H1 (cell line): ENCODE data around the gene LIMK2. TPM values are rescaled to one million over a fixed set of nuclear protein-coding genes. Genes with fewer than 3 reads are reported as not detected.
A peak's percentile ranks its signal among the peaks of the same experiment; 100 is the strongest.

Experiments
- CTCF ChIA-PET: fragments of 300-600 bp; sonication (Branson Sonifier 250); formaldehyde crosslinking; loops from one replicate; lab custom pipeline; 2021; ENCODE audit not compliant: partially characterized antibody; lab: Charles Lee
- POLR2A ChIA-PET: fragments of 300-600 bp; sonication (Branson Sonifier 250); formaldehyde crosslinking; loops from one replicate; lab custom pipeline; 2021; ENCODE audit warnings: inconsistent platforms; ENCODE audit not compliant: partially characterized antibody; lab: Charles Lee
- DNase-seq, 2 experiments: peaks; one replicate each; pipeline versions ENCODE4 v3.0.0 to v3.0.0-alpha.2; 2010 to 2022; ENCODE audit warnings: low spot score in 2 of 2, low read depth in 1 of 2, mixed read lengths in 1 of 2
- FAIRE-seq: peaks from 2 replicates; lab custom pipeline; 2011; peaks lifted over from hg19 to GRCh38; lab: Jason Lieb, UNC
- H2AFZ ChIP-seq: 2 replicates; pipeline ENCODE4 v1.8.1; 2012; ENCODE audit warnings: low read length, inconsistent platforms
- H2AK5ac ChIP-seq: 2 replicates; pipeline ENCODE4 v1.6.1; 2013; ENCODE audit warnings: low read depth, low read length
- H2BK120ac ChIP-seq: replicated peaks from 2 replicates; pipeline ENCODE3; 2013; ENCODE audit warnings: low read depth, low read length, inconsistent platforms
- H2BK12ac ChIP-seq: 2 replicates; pipeline ENCODE4 v1.6.1; 2013; ENCODE audit warnings: low read depth, low read length
- H2BK15ac ChIP-seq: 2 replicates; pipeline ENCODE4 v1.6.1; 2013; ENCODE audit warnings: low read length
- H2BK20ac ChIP-seq: 2 replicates; pipeline ENCODE4 v1.6.1; 2013; ENCODE audit warnings: low read length
- H2BK5ac ChIP-seq: 2 replicates; pipeline ENCODE4 v1.6.1; 2013; ENCODE audit warnings: low read depth, low read length
- H3K14ac ChIP-seq: 2 replicates; pipeline ENCODE4 v1.6.1; 2013; ENCODE audit warnings: inconsistent platforms; ENCODE audit not compliant: insufficient read length
- H3K18ac ChIP-seq: 2 replicates; pipeline ENCODE4 v1.6.1; 2013; ENCODE audit warnings: low read length; ENCODE audit errors: extremely low read depth
- H3K23ac ChIP-seq: 2 replicates; pipeline ENCODE4 v1.6.1; 2013; ENCODE audit warnings: inconsistent platforms; ENCODE audit not compliant: insufficient read length
- H3K23me2 ChIP-seq: 2 replicates; pipeline ENCODE4 v1.6.1; 2013; ENCODE audit warnings: low read depth, low read length
- H3K27ac ChIP-seq: 2 replicates; pipeline ENCODE4 v1.6.1; 2011; ENCODE audit warnings: low read depth, low read length, inconsistent platforms
- H3K27me3 ChIP-seq, 4 experiments: replicated peaks in 1 of 4; 1 replicate in 1 of 4; 2 replicates in 3 of 4; pipeline versions ENCODE4 v1.6.1 to v1.8.1; 2011 to 2013; ENCODE audit warnings: low read length in 3 of 4, mild to moderate bottlenecking in 3 of 4, inconsistent platforms in 2 of 4, mixed read lengths in 2 of 4, moderate library complexity in 1 of 4; ENCODE audit not compliant: control insufficient read depth in 3 of 4, insufficient read depth in 3 of 4; ENCODE audit errors: extremely low read depth in 1 of 4
- H3K36me3 ChIP-seq, 4 experiments: 2 replicates each; pipeline versions ENCODE4 v1.6.1 to v1.8.1; 2011 to 2013; ENCODE audit warnings: mild to moderate bottlenecking in 4 of 4, low read length in 3 of 4, moderate library complexity in 2 of 4, control low read depth in 1 of 4, inconsistent platforms in 1 of 4; ENCODE audit not compliant: insufficient read depth in 4 of 4, control insufficient read depth in 2 of 4
- H3K4ac ChIP-seq: replicated peaks from 2 replicates; pipeline ENCODE3; 2013; ENCODE audit warnings: low read length, low read depth, mixed read lengths, inconsistent platforms; ENCODE audit not compliant: insufficient read length
- H3K4me1 ChIP-seq, 4 experiments: replicated peaks in 1 of 4; 1 replicate in 1 of 4; 2 replicates in 3 of 4; pipeline versions ENCODE4 v1.6.1 to v1.8.1; 2011 to 2013; ENCODE audit warnings: low read length in 3 of 4, inconsistent platforms in 2 of 4, mixed read lengths in 1 of 4; ENCODE audit not compliant: insufficient read depth in 4 of 4, control insufficient read depth in 3 of 4
- H3K4me2 ChIP-seq, 2 experiments: 2 replicates each; pipeline versions ENCODE4 v1.6.1 to v1.8.1; 2011 to 2013; ENCODE audit warnings: low read depth in 2 of 2, low read length in 2 of 2, control low read depth in 1 of 2, inconsistent platforms in 1 of 2, mild to moderate bottlenecking in 1 of 2; ENCODE audit not compliant: insufficient read depth in 1 of 2
- H3K4me3 ChIP-seq, 4 experiments: fragments of 200-600, 300-600 bp in 1 of 4; sonication (generic), shearing (Covaris generic), sonication (Bioruptor Twin) in 1 of 4; 2 replicates each; pipeline versions ENCODE4 v1.5.1 to v1.8.1; 2011 to 2016; ENCODE audit warnings: low read length in 4 of 4, low read depth in 3 of 4, control low read depth in 2 of 4, inconsistent platforms in 2 of 4, mild to moderate bottlenecking in 2 of 4, mixed read lengths in 1 of 4, moderate library complexity in 1 of 4; ENCODE audit not compliant: insufficient read depth in 2 of 4; ENCODE audit errors: extremely low read depth in 1 of 4
- H3K56ac ChIP-seq: replicated peaks from 2 replicates; pipeline ENCODE3; 2013; ENCODE audit warnings: low read depth, mild to moderate bottlenecking, mixed read lengths, low read length, inconsistent platforms; ENCODE audit not compliant: insufficient read length
- H3K79me1 ChIP-seq: 2 replicates; pipeline ENCODE4 v1.6.1; 2013; ENCODE audit warnings: low read depth, low read length, control low read depth
- H3K79me2 ChIP-seq, 2 experiments: 2 replicates each; pipeline versions ENCODE4 v1.6.1 to v1.8.1; 2012 to 2013; ENCODE audit warnings: low read length in 2 of 2, mild to moderate bottlenecking in 2 of 2, inconsistent platforms in 1 of 2; ENCODE audit not compliant: insufficient read depth in 2 of 2, control insufficient read depth in 1 of 2
- H3K9ac ChIP-seq, 4 experiments: replicated peaks in 1 of 4; 1 replicate in 1 of 4; 2 replicates in 3 of 4; pipeline versions ENCODE4 v1.6.1 to v1.8.1; 2011 to 2013; ENCODE audit warnings: low read depth in 3 of 4, low read length in 3 of 4, control low read depth in 2 of 4, mild to moderate bottlenecking in 2 of 4, moderate library complexity in 2 of 4, inconsistent platforms in 1 of 4; ENCODE audit errors: extremely low read depth in 1 of 4
- H3K9me3 ChIP-seq, 2 experiments: 2 replicates each; pipeline versions ENCODE4 v1.6.1 to v1.8.1; 2012 to 2013; ENCODE audit warnings: mild to moderate bottlenecking in 2 of 2, moderate library complexity in 2 of 2, control low read depth in 1 of 2, inconsistent platforms in 1 of 2, low read depth in 1 of 2, low read length in 1 of 2, mixed read lengths in 1 of 2; ENCODE audit not compliant: insufficient read depth in 2 of 2
- H4K20me1 ChIP-seq, 2 experiments: replicated peaks in 1 of 2; 2 replicates each; pipeline versions ENCODE3 to v1.8.1; 2011 to 2013; ENCODE audit warnings: inconsistent platforms in 2 of 2, low read length in 2 of 2, mild to moderate bottlenecking in 1 of 2; ENCODE audit not compliant: insufficient read depth in 2 of 2, control insufficient read depth in 1 of 2
- H4K5ac ChIP-seq: 2 replicates; pipeline ENCODE4 v1.6.1; 2013; ENCODE audit warnings: low read length, low read depth, mixed read lengths, inconsistent platforms; ENCODE audit not compliant: insufficient read length
- H4K8ac ChIP-seq: 2 replicates; pipeline ENCODE4 v1.8.0; 2013; ENCODE audit warnings: mild to moderate bottlenecking, moderate library complexity, low read length, inconsistent platforms; ENCODE audit not compliant: insufficient read depth; ENCODE audit errors: extremely low read depth
- H4K91ac ChIP-seq: replicated peaks from 2 replicates; pipeline ENCODE3; 2013; ENCODE audit warnings: low read length, mixed read lengths, inconsistent platforms; ENCODE audit not compliant: insufficient read length
- JUND ChIP-seq: IDR thresholded peaks from 2 replicates; pipeline ENCODE4 v1.6.1; 2011; ENCODE audit warnings: mild to moderate bottlenecking, improper control_type of control experiment, low read length
- POLR2A ChIP-seq, 2 experiments: IDR thresholded peaks; 1 replicate in 1 of 2; 2 replicates in 1 of 2; pipeline ENCODE4 v1.6.1; 2011; ENCODE audit warnings: low read depth in 2 of 2, low read length in 2 of 2, mild to moderate bottlenecking in 2 of 2; ENCODE audit errors: control extremely low read depth in 1 of 2
- WGBS, 2 experiments: shearing (Covaris generic) in 1 of 2; methylation state at CpG; one replicate each; pipeline versions ENCODE4 v1.1.6 to v1.1.7; 2013 to 2015; ENCODE audit warnings: low lambda C conversion rate in 2 of 2, mixed read lengths in 2 of 2, inconsistent platforms in 1 of 2, low coverage in 1 of 2, missing lambda C conversion rate in 1 of 2; ENCODE audit not compliant: insufficient replicate concordance in 2 of 2, insufficient coverage in 1 of 2, insufficient read length in 1 of 2; ENCODE audit errors: extremely low coverage in 1 of 2, missing lambda C conversion rate in 1 of 2; 5-methylcytosine and 5-hydroxymethylcytosine counted together
- polyA plus RNA-seq, 7 experiments: library from polyadenylated mRNA; depleted of rRNA in 3 of 7; stranded (reverse) in 5 of 7; unstranded in 2 of 7; fragments of >200 nt in 5 of 7; fragments of 200-250 nt in 2 of 7; gene quantifications; 1 replicate in 5 of 7; 2 replicates in 1 of 7; 4 replicates in 1 of 7; pipeline versions ENCODE4 v1.2.1 to v1.2.3, GENCODE V29; 2011 to 2013; ENCODE audit warnings: missing spikeins in 2 of 7, mixed read lengths in 2 of 7
- total RNA-seq: library from RNA; stranded (reverse); fragmentation: NEBNext Ultra II Directional; extraction: Animal tissue kit (Norgen Biotek cat#: 25700); gene quantifications from 2 replicates; pipeline ENCODE4 v1.2.1, GENCODE V29; 2021

LIMK2 gene
- total and polyA plus RNA-seq, 2 of the 8 experiments (the other 6 are each of a cell fraction or from before 2014, with no cell fraction given): 13.2 to 37.6 TPM

GRCh38 chr22:31241200-31241599 is 29.1 kb downstream of the LIMK2 start:
- no peak for FAIRE-seq

More at GRCh38 chr22:31241200-31241599, 29.1 kb downstream of the LIMK2 start:
- CTCF ChIA-PET: interaction anchor here (0.9 to 4.2 kb wide), 9 partner anchors 10 to 86 kb away, joined by 3 to 28 read pairs (median 4); no protein-coding TSS in a partner anchor
- Histone ChIP-seq H3K23me2 (no peaks in the 10 kb centered on the region), H3K9ac (no peak overlapping the region), H2BK20ac (no peak overlapping the region), H3K79me2 (0 out of 4 replicates have a peak, but pooled peaks cover 0 to 3% of the 10 kb centered on the region in 2 experiments), H3K36me3 (no peaks in the 10 kb centered on the region), H3K14ac (no peak overlapping the region)
- POLR2A ChIA-PET: interaction anchor here (0.8 to 1.5 kb wide), 3 partner anchors 10 to 83 kb away, joined by 3 to 4 read pairs (median 3); partner anchors contain the start of gene LIMK2
- 64% methylated on average over 1 of the region's 1 CpG; no CpG with 5 or more reads in 1 of the 2 experiments for WGBS, 2 experiments
- DNase-seq: no peak
- TF ChIP-seq JUND (peak; percentile 46; the same call in 1 of the 2 replicates), POLR2A (IDR thresholded peaks at IDR 0.05; ENCODE audit: control extremely low read depth in 1 of 2, low read depth in 2 of 2, low read length in 2 of 2) (no peak)
- TF ChIP-seq, all 59 proteins: peak for 1
- Histone ChIP-seq H2BK120ac (no peak overlapping the region), H2BK5ac (no peak overlapping the region), H3K18ac (no peak overlapping the region), H2BK12ac (no peak overlapping the region), H3K4me3 (no peak overlapping the region), H3K4me2 (no peak overlapping the region), H4K8ac (no peak overlapping the region), H3K9me3 (no peaks in the 10 kb centered on the region), H2BK15ac (no peak overlapping the region), H4K91ac (no peak overlapping the region), H3K27ac (no peak overlapping the region), H3K4me1 (peaks cover 4 to 21% (median 6%) of the 10 kb centered on the region in 4 experiments; a peak in 4 of 7 replicates), H2AK5ac (no peak overlapping the region), H3K4ac (no peak overlapping the region), H3K79me1 (0 out of 2 replicates have a peak, but pooled peaks cover 2% of the 10 kb centered on the region), H4K5ac (no peak overlapping the region), H4K20me1 (peaks cover 5 to 6% of the 10 kb centered on the region in 2 experiments), H3K27me3 (no peaks in the 10 kb centered on the region), H3K56ac (no peak overlapping the region), H3K23ac (no peak overlapping the region), H2AFZ (no peak overlapping the region)
